GM12892 (cell line): ENCODE measurements around the gene KIF9.

Experiments
- DNase-seq: peaks from one replicate; pipeline ENCODE4 v3.0.0; 2011; ENCODE audit not compliant: insufficient read length
- FAIRE-seq: peaks from 2 replicates; lab custom pipeline; 2011; peaks lifted over from hg19 to GRCh38; lab: Jason Lieb, UNC
- POLR2A ChIP-seq: IDR thresholded peaks from 2 replicates; pipeline ENCODE4 v1.6.1; 2011; ENCODE audit warnings: low read depth, low read length, control low read depth
- POLR2AphosphoS5 ChIP-seq: IDR thresholded peaks from 2 replicates; pipeline ENCODE4 v1.6.1; 2011; ENCODE audit warnings: low read depth, low read length, control low read depth
- TAF1 ChIP-seq: IDR thresholded peaks from 2 replicates; pipeline ENCODE4 v1.6.1; 2011; ENCODE audit warnings: low read depth, mild to moderate bottlenecking, control low read depth, low read length, borderline replicate concordance

The KIF9 gene

GRCh38 chr3:47291158-47291753 lies 8.7 kb upstream of the KIF9 start:
- peak; percentile 69 for FAIRE-seq
- TF ChIP-seq TAF1 (no peak), POLR2A (no peak), POLR2AphosphoS5 (no peak)
- no peak for DNase-seq

DNA sequence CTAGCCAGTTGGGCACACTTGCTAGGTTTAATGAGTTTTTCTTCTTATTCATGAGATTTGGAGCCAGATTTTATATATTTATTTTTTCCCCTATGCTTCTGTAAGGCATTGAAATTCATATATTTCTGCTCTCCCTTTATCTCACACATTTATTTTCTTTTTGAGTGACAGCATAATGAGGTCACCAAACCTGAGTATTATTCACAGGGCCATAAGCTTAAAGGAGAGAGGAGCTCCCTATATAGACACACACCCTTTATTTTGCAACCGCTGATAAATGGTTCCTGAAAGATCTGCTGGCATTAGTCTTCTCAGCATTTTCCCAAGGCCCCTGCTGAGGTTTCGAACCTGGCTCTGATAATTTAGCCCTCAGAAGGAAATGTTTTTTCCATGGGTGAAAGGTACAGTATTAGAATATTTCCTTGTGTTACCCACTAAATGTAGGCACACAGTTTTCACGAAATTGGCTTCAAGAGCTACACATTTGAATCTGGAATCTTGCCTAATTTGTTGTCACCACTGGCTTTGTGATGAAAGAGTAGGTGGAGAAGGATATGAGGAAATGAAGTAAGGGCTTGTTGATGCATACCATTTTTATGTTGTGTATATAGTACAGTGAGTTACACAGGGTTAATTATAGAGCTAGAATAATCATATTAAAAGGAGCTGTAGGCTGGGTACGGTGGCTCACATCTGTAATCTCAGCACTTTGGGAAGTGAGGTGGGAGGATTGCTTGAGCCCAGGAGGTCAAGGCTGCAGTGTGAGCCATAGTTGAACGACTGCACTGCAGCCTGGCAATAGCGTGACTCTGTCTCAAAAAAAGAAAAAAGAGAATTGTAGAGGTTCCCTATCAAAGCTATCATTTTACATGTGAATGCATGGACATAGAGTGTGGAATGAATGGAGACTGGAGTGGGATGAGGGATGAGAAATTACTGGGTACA lies 6.6 kb upstream of the KIF9 start:
- DNase-seq (no peak), FAIRE-seq (no peak)
- TF ChIP-seq POLR2A (no peak), POLR2AphosphoS5 (no peak), TAF1 (no peak)

GRCh38 chr3:47283591-47284364 lies 1.2 kb upstream of the KIF9 start:
- peak; percentile 86 for FAIRE-seq
- DNase-seq, result no peak
- no peak for TF ChIP-seq POLR2A
- TF ChIP-seq TAF1, result no peak
- no peak for TF ChIP-seq POLR2AphosphoS5

- FAIRE-seq, result no peak
- TF ChIP-seq POLR2A (no peak), TAF1 (no peak), POLR2AphosphoS5 (no peak)
- no peak for DNase-seq
Observed at GRCh38 chr3:47283193-47283537, 566 bp upstream of the KIF9 start.

- FAIRE-seq (no peak), DNase-seq (no peak)
- TF ChIP-seq POLR2AphosphoS5, result no peak
- TF ChIP-seq POLR2A, result no peak
- TF ChIP-seq TAF1, result no peak
Observed at GRCh38 chr3:47280519-47280918, 2.1 kb downstream of the KIF9 start.

DNA sequence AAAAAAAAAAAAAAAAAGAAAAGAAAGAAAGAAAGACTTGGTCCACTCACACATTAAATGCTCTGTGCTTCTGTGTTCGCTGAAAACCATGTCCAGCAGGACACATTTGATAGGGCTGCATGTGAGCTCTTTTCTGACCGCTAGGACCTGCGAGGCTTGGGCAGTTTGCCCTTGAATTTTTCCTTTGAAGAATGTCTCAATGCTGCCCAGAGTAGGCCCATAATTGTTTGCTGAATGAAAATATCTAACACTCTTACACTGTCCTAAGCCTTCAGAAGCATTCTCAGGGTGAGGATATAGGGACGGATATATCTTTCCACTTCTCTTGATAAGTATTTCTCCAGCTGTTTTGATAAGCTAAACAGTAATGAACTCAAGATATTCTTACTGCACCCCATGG lies 6.0 kb downstream of the KIF9 start:
- TF ChIP-seq POLR2A, result no peak
- TF ChIP-seq POLR2AphosphoS5, result no peak
- TF ChIP-seq TAF1, result no peak
- DNase-seq, result no peak
- no peak for FAIRE-seq

- TF ChIP-seq TAF1 (no peak), POLR2AphosphoS5 (no peak), POLR2A (no peak)
- FAIRE-seq, result no peak
- DNase-seq, result no peak
Observed at GRCh38 chr3:47274652-47275051, 7.9 kb downstream of the KIF9 start.

GRCh38 chr3:47273564-47273963 lies 9.0 kb downstream of the KIF9 start:
- FAIRE-seq (no peak), DNase-seq (no peak)
- TF ChIP-seq TAF1 (no peak), POLR2A (no peak), POLR2AphosphoS5 (no peak)

DNA sequence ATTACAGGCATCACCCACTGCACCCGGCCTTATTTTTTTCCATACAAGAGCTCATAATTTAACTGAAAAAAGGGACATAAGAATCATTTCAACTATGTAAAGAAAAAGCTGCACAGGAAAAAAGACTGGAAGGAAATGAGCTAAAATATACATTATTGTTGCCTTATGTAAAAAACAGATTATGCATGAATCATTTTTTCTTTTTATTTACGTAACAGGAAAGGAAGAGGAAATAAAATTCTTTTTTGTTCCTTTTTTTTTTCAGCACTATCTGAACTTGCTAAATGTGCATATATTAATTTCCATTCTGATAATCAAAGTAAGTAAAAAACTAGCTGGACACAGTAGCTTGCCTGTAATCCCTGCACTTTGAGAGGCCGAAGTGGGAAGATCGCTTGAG lies 12.1 kb downstream of the KIF9 start:
- FAIRE-seq (no peak), DNase-seq (no peak)
- TF ChIP-seq POLR2A, result no peak
- TF ChIP-seq TAF1, result no peak
- no peak for TF ChIP-seq POLR2AphosphoS5

DNA sequence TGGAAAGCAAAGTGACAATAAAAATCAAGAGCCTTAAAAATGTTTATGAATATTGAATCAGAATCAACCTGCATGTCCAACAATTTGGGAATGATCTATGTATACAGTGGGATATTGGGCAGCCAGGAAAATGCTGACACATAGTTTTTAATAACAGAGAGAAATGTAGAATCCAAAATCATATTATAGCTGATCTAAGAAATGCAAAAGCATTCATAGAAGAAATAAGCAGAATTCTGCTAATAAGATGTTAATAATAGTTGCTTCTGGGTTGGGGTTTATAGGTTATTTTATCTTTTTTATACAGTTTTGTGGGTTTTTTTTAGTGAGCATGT lies 15.1 kb downstream of the KIF9 start:
- TF ChIP-seq TAF1 (no peak), POLR2AphosphoS5 (no peak), POLR2A (no peak)
- no peak for DNase-seq
- FAIRE-seq, result no peak

- DNase-seq, result no peak
- no peak for FAIRE-seq
- TF ChIP-seq POLR2AphosphoS5 (no peak), TAF1 (no peak), POLR2A (no peak)
Observed at GRCh38 chr3:47266709-47267489, 15.7 kb downstream of the KIF9 start.
